OCI-LY3 (cell line): ENCODE measurements around the gene MED12L.

ENCODE experiments used
- H2AFZ ChIP-seq: fragments of 200-600, 300-600 bp; shearing (Covaris generic); 2 replicates; pipeline ENCODE4 v1.6.0; 2014; ENCODE audit warnings: antibody characterized with exemption, low read depth, low read length
- H3K27ac ChIP-seq: fragments of 200-600, 300-600 bp; sonication (generic); 2 replicates; pipeline ENCODE4 v1.5.1; 2014; ENCODE audit warnings: mild to moderate bottlenecking, low read length, moderate library complexity, mixed read lengths
- H3K27me3 ChIP-seq: fragments of 200-600, 300-600 bp; sonication (generic); 2 replicates; pipeline ENCODE4 v1.6.1; 2014; ENCODE audit warnings: low read depth, low read length, mixed read lengths
- H3K36me3 ChIP-seq: fragments of 200-600, 300-600 bp; sonication (generic); replicated peaks from 2 replicates; pipeline ENCODE3; 2014; ENCODE audit warnings: low read depth, low read length, mixed read lengths
- H3K4me1 ChIP-seq: fragments of 300-600, 200-600 bp; sonication (generic); 2 replicates; pipeline ENCODE4 v1.6.1; 2014; ENCODE audit warnings: low read length, mixed read lengths
- H3K4me2 ChIP-seq: fragments of 200-600, 300-600 bp; sonication (generic); 2 replicates; pipeline ENCODE4 v1.6.1; 2014; ENCODE audit warnings: low read length, mixed read lengths
- H3K4me3 ChIP-seq: fragments of 300-600, 200-600 bp; sonication (generic); 2 replicates; pipeline ENCODE4 v1.5.1; 2014; ENCODE audit warnings: antibody characterized with exemption, mild to moderate bottlenecking, low read length, moderate library complexity
- H3K79me2 ChIP-seq: fragments of 300-600, 200-600 bp; shearing (Covaris generic); 2 replicates; pipeline ENCODE4 v1.6.1; 2014; ENCODE audit warnings: mild to moderate bottlenecking, low read length, mixed read lengths
- H3K9ac ChIP-seq: fragments of 300-600, 200-600 bp; shearing (Covaris generic); 2 replicates; pipeline ENCODE4 v1.6.0; 2014; ENCODE audit warnings: mild to moderate bottlenecking, low read length, moderate library complexity
- H3K9me3 ChIP-seq: fragments of 200-600, 300-600 bp; shearing (Covaris generic); 2 replicates; pipeline ENCODE4 v1.6.1; 2014; ENCODE audit warnings: low read length, mixed read lengths; ENCODE audit not compliant: insufficient read depth
- H4K20me1 ChIP-seq: fragments of 200-600, 300-600 bp; sonication (generic); 2 replicates; pipeline ENCODE4 v1.6.1; 2016; ENCODE audit warnings: low read length, mixed read lengths; ENCODE audit not compliant: insufficient read depth
- EZH2phosphoT487 ChIP-seq: fragments of 200-600 bp; shearing (Covaris generic); IDR thresholded peaks from 2 replicates; pipeline ENCODE4 v1.6.1; 2018; ENCODE audit warnings: antibody characterized with exemption, mixed run types, low read depth
- TF ChIP-seq, protein P1 (sequence below): fragments of 200-600, 300-600 bp; sonication (generic); IDR thresholded peaks from 2 replicates; pipeline ENCODE4 v1.5.1; 2014; ENCODE audit warnings: antibody characterized with exemption, low read length, low read depth

The MED12L gene

DNA sequence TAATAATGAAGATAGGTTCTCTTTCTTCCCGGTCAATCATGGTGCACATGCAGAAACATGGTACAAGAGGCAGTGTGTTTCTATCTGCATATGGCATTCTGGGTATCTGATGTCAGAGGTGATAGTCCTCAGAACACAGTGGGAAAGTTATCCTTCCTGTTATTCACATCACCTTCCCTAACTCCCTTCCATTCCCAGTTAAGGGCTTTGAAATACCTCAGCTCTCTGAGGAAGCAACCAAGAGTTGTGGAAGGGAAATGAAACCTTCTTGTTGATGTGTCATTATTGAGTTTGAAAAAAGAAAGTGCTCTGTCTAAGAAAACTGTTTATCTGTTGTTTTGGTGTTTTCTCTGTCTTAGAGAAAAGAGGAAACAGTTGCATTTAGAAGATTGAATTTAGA, 265.8 kb downstream of the MED12L start:
- H3K27me3 ChIP-seq = no peaks in the 10 kb centered on the region
- H2AFZ ChIP-seq = no peak overlapping the region
- H3K9ac ChIP-seq = no peak overlapping the region
- no peaks in the 10 kb centered on the region for H4K20me1 ChIP-seq
- peak overlapping the region; percentile 26 for H3K4me2 ChIP-seq
- H3K4me3 ChIP-seq = no peak overlapping the region
- no peak overlapping the region for H3K27ac ChIP-seq
- no peaks in the 10 kb centered on the region for H3K9me3 ChIP-seq
- no peak for TF ChIP-seq EZH2phosphoT487
- TF ChIP-seq, protein P1, sequence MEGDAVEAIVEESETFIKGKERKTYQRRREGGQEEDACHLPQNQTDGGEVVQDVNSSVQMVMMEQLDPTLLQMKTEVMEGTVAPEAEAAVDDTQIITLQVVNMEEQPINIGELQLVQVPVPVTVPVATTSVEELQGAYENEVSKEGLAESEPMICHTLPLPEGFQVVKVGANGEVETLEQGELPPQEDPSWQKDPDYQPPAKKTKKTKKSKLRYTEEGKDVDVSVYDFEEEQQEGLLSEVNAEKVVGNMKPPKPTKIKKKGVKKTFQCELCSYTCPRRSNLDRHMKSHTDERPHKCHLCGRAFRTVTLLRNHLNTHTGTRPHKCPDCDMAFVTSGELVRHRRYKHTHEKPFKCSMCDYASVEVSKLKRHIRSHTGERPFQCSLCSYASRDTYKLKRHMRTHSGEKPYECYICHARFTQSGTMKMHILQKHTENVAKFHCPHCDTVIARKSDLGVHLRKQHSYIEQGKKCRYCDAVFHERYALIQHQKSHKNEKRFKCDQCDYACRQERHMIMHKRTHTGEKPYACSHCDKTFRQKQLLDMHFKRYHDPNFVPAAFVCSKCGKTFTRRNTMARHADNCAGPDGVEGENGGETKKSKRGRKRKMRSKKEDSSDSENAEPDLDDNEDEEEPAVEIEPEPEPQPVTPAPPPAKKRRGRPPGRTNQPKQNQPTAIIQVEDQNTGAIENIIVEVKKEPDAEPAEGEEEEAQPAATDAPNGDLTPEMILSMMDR = no peak
- H3K4me1 ChIP-seq = peaks cover 28% of the 10 kb centered on the region
- H3K79me2 ChIP-seq = no peaks in the 10 kb centered on the region
- H3K36me3 ChIP-seq = no peaks in the 10 kb centered on the region

DNA sequence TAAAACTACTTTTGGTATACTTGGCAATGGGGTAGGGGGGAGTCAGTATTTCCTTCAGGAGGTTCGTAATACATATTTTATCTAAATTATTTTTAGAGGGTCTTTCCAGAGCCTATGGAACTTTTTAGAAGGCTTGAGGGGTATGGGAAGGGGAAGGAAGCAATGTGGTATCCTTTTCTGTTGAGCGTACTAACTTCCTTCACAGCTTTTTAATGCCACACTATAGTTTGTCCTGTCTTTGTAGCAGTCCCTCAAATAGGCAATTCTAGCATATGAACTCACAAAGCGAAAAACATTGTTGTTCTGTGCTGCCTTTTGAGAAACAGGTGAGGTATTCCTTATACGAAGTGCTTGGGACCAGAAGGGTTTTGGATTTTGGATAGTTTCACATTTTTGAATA, 266.2 kb downstream of the MED12L start:
- Histone ChIP-seq H3K4me1 (peaks cover 31% of the 10 kb centered on the region), H3K27ac (no peak overlapping the region), H3K9ac (no peak overlapping the region), H3K4me2 (peak overlapping the region; percentile 26), H3K9me3 (no peaks in the 10 kb centered on the region), H3K36me3 (no peaks in the 10 kb centered on the region), H2AFZ (no peak overlapping the region), H3K27me3 (no peaks in the 10 kb centered on the region), H3K79me2 (no peaks in the 10 kb centered on the region), H4K20me1 (no peaks in the 10 kb centered on the region), H3K4me3 (no peak overlapping the region)
- TF ChIP-seq, protein P1 = no peak
- no peak for TF ChIP-seq EZH2phosphoT487

DNA sequence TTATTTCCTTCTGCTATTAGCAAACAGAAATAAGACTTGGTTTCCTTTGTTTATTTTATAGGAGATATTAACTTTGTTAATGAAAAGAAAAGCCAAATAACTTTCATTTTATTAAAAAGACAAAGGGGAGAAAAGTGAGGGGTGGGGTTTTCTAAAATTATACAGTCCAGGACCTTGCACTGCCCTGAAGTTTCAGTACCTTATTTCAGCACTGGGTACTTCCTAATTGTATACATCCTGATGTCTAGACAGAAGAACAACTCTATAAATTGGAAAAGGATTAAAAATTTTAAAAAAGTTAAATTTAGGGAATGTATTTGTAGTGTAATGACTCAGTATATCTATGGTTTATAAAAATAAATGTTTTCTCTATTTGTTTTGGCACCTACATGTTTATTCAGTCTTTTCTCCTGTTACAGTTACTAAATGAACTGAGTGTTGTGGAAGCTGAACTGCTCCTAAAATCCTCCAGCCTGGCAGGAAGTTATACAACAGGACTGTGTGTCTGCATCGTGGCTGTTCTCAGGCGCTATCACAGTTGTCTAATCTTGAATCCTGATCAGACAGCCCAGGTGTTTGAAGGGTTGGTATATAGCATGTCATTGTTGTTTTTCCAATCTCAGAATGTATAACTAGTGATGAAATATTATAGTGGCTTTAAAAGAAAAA, 271.5 kb downstream of the MED12L start:
- H3K79me2 ChIP-seq = no peaks in the 10 kb centered on the region
- H3K27me3 ChIP-seq = no peaks in the 10 kb centered on the region
- H4K20me1 ChIP-seq = no peaks in the 10 kb centered on the region
- no peak overlapping the region for H3K4me3 ChIP-seq
- H3K9me3 ChIP-seq = no peaks in the 10 kb centered on the region
- H3K9ac ChIP-seq = no peak overlapping the region
- no peak overlapping the region for H3K27ac ChIP-seq
- H2AFZ ChIP-seq = no peak overlapping the region
- H3K36me3 ChIP-seq = no peaks in the 10 kb centered on the region
- TF ChIP-seq, protein P1 = no peak
- no peak for TF ChIP-seq EZH2phosphoT487
- peaks cover 29% of the 10 kb centered on the region for H3K4me1 ChIP-seq
- H3K4me2 ChIP-seq = peak overlapping the region; percentile 24; the same call in 1 of the 2 replicates

DNA sequence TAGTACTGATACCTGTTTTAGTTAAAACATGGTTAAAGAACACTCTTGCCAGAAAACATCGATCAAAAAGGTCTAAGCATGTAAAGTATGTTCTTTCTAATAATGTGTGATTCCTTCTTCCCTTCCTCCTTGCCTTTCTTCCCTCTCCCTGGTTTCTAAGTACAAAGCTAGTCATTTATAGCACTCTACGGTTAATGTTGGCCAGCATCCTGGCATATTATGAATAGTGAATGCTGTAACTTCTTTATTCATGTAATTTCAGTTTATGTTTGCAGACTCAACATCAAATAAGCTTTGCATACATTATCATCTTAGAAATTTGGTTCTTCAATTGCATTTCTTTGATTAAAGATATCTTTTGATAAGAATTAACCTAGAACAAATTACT, 272.0 kb downstream of the MED12L start:
- H3K27ac ChIP-seq = no peak overlapping the region
- no peak overlapping the region for H2AFZ ChIP-seq
- no peaks in the 10 kb centered on the region for H4K20me1 ChIP-seq
- H3K27me3 ChIP-seq = no peaks in the 10 kb centered on the region
- H3K9me3 ChIP-seq = no peaks in the 10 kb centered on the region
- H3K4me1 ChIP-seq = peaks cover 23% of the 10 kb centered on the region
- H3K36me3 ChIP-seq = no peaks in the 10 kb centered on the region
- no peak overlapping the region for H3K4me2 ChIP-seq
- no peak overlapping the region for H3K9ac ChIP-seq
- no peaks in the 10 kb centered on the region for H3K79me2 ChIP-seq
- H3K4me3 ChIP-seq = no peak overlapping the region
- no peak for TF ChIP-seq EZH2phosphoT487
- TF ChIP-seq, protein P1 = no peak
